Gastroesophageal sphincter (tissue), 4 donors: Measurements from ENCODE around the gene ITGA11. TPM values are rescaled to one million over a fixed set of nuclear protein-coding genes. Genes with fewer than 3 reads are reported as not detected.

Source experiments
- ATAC-seq: fragments of 150-250 bp; one replicate; pipeline ENCODE4 v1.9.1; 2016; ENCODE audit warnings: mild to moderate bottlenecking, moderate library complexity
- H3K27ac ChIP-seq, 4 donors: fragments of 200-600 bp; sonication (generic) in 3 of 4; 1 replicate in 3 of 4; 2 replicates in 1 of 4; pipeline ENCODE4 v1.5.1; 2016 to 2019
- H3K27me3 ChIP-seq: fragments of 200-600 bp; sonication (generic); one replicate; pipeline ENCODE4 v1.5.1; 2019
- H3K36me3 ChIP-seq, 2 donors: fragments of 200-600 bp; sonication (generic); one replicate each; pipeline ENCODE4 v1.5.1; 2019; ENCODE audit warnings: control low read depth in 1 of 2
- H3K4me1 ChIP-seq, 3 donors: fragments of 200-600 bp; sonication (generic); 1 replicate in 2 of 3; 2 replicates in 1 of 3; pipeline ENCODE4 v1.5.1; 2016 to 2019; ENCODE audit warnings: control low read depth in 2 of 3
- H3K4me3 ChIP-seq, 2 donors: fragments of 200-600 bp; sonication (generic); one replicate each; pipeline ENCODE4 v1.5.1; 2019; ENCODE audit warnings: mild to moderate bottlenecking in 1 of 2, moderate library complexity in 1 of 2
- H3K9me3 ChIP-seq, 3 donors: fragments of 200-600 bp; sonication (generic); one replicate each; pipeline ENCODE4 v1.5.1; 2017 to 2019; ENCODE audit warnings: control low read depth in 2 of 3
- CTCF ChIP-seq, 4 experiments: fragments of 200-600 bp in 2 of 4; fragments of 450-650 bp in 2 of 4; sonication (generic) in 1 of 4; IDR thresholded peaks; one replicate each; pipeline ENCODE4 v1.5.1; 2017 to 2019; ENCODE audit warnings: antibody characterized with exemption in 4 of 4, mild to moderate bottlenecking in 2 of 4, moderate library complexity in 2 of 4
- EP300 ChIP-seq: sonication (generic); formaldehyde crosslinking; IDR thresholded peaks from one replicate; pipeline ENCODE4 v1.6.1; 2017; ENCODE audit warnings: antibody characterized with exemption, mild to moderate bottlenecking
- POLR2A ChIP-seq, 2 donors: fragments of 450-650 bp; IDR thresholded peaks; one replicate each; pipeline ENCODE4 v1.6.1; 2017; ENCODE audit warnings: antibody characterized with exemption in 2 of 2, mild to moderate bottlenecking in 2 of 2, moderate library complexity in 1 of 2
- POLR2AphosphoS5 ChIP-seq: sonication (generic); formaldehyde crosslinking; IDR thresholded peaks from one replicate; pipeline ENCODE4 v1.6.1; 2017; ENCODE audit warnings: antibody characterized with exemption
- WGBS, 2 donors: methylation state at CpG; one replicate each; pipeline ENCODE4 v1.1.5; 2018; ENCODE audit warnings: low coverage in 1 of 2; 5-methylcytosine and 5-hydroxymethylcytosine counted together
- total RNA-seq, 4 donors: library from RNA; depleted of rRNA; stranded (reverse); fragments of >200 nt; gene quantifications; one replicate each; pipeline ENCODE4 v1.1.0, GENCODE V29; 2016

ITGA11 gene
- total RNA-seq, 4 donors from 2014 or later, result 3.8 to 9.5 (median 6.7) TPM

- Histone ChIP-seq H3K27me3 (no peaks in the 10 kb centered on the region), H3K9me3 (no peaks in the 10 kb centered on the region), H3K27ac (no peak overlapping the region), H3K4me1 (peaks cover 0 to 11% (median 5%) of the 10 kb centered on the region in 3 donors), H3K36me3 (no peaks in the 10 kb centered on the region), H3K4me3 (no peak overlapping the region)
- 63 to 79% methylated on average over 1 to 2 of the region's 3 CpGs for WGBS, 2 donors
- TF ChIP-seq EP300, result no peak
- TF ChIP-seq POLR2AphosphoS5, result no peak
- no peak for TF ChIP-seq POLR2A (IDR thresholded peaks at IDR 0.05)
- no peak for TF ChIP-seq CTCF (IDR thresholded peaks at IDR 0.05)
- no peak for ATAC-seq
Measured at GRCh38 chr15:68373028-68373427, 58.9 kb downstream of the ITGA11 start.

GRCh38 chr15:68372291-68372811, 59.6 kb downstream of the ITGA11 start:
- no peaks in the 10 kb centered on the region for H3K9me3 ChIP-seq
- no peak overlapping the region for H3K27ac ChIP-seq
- no peaks in the 10 kb centered on the region for H3K27me3 ChIP-seq
- H3K4me3 ChIP-seq, result no peak overlapping the region
- TF ChIP-seq POLR2A (IDR thresholded peaks at IDR 0.05), result no peak
- peak in 2 of 4 experiments; percentile 13 to 47 for TF ChIP-seq CTCF (IDR thresholded peaks at IDR 0.05)
- peaks cover 0 to 14% (median 5%) of the 10 kb centered on the region in 3 donors for H3K4me1 ChIP-seq
- no peak for ATAC-seq
- no peaks in the 10 kb centered on the region for H3K36me3 ChIP-seq
- no CpG with 5 or more reads among the region's 12 CpGs for WGBS, 2 donors

- Histone ChIP-seq H3K36me3 (no peaks in the 10 kb centered on the region), H3K4me3 (no peak overlapping the region), H3K27me3 (no peaks in the 10 kb centered on the region), H3K9me3 (no peaks in the 10 kb centered on the region), H3K4me1 (peaks cover 0 to 14% (median 5%) of the 10 kb centered on the region in 3 donors), H3K27ac (no peak overlapping the region)
- WGBS, 2 donors, result 80 to 86% methylated on average over 1 to 2 of the region's 4 CpGs
- no peak for ATAC-seq
- no peak for TF ChIP-seq CTCF (IDR thresholded peaks at IDR 0.05)
- TF ChIP-seq EP300, result no peak
- no peak for TF ChIP-seq POLR2A (IDR thresholded peaks at IDR 0.05)
- TF ChIP-seq POLR2AphosphoS5, result no peak
Measured at GRCh38 chr15:68371851-68372250, 60.1 kb downstream of the ITGA11 start.

GRCh38 chr15:68371160-68371559, 60.8 kb downstream of the ITGA11 start:
- no peak overlapping the region for H3K4me3 ChIP-seq
- peaks cover 4% of the 10 kb centered on the region for H3K27me3 ChIP-seq
- WGBS, 2 donors, result 51 to 81% methylated on average over 3 to 6 of the region's 6 CpGs
- H3K27ac ChIP-seq, result no peak overlapping the region
- no peaks in the 10 kb centered on the region for H3K36me3 ChIP-seq
- ATAC-seq, result no peak
- no peak for TF ChIP-seq POLR2A (IDR thresholded peaks at IDR 0.05)
- H3K4me1 ChIP-seq, result peaks cover 0 to 19% (median 5%) of the 10 kb centered on the region in 3 donors
- H3K9me3 ChIP-seq, result no peaks in the 10 kb centered on the region

- no peak for ATAC-seq
- Histone ChIP-seq H3K9me3 (no peaks in the 10 kb centered on the region), H3K27me3 (peaks cover 5% of the 10 kb centered on the region), H3K27ac (no peak overlapping the region), H3K4me1 (peaks cover 0 to 23% (median 9%) of the 10 kb centered on the region in 3 donors), H3K4me3 (no peak overlapping the region), H3K36me3 (no peaks in the 10 kb centered on the region)
- TF ChIP-seq CTCF (IDR thresholded peaks at IDR 0.05) (no peak), EP300 (no peak), POLR2A (IDR thresholded peaks at IDR 0.05) (no peak)
- WGBS, 2 donors, result 46 to 83% methylated on average over 2 to 4 of the region's 9 CpGs
Measured at GRCh38 chr15:68370768-68371151, 61.2 kb downstream of the ITGA11 start.
